ENCODE data around the gene ROR2.

The ROR2 gene

GRCh38 chr9:91710158-91710557 lies 239.9 kb downstream of the ROR2 start:
- no peak for DNase-seq

GRCh38 chr9:91705386-91705785 lies 244.6 kb downstream of the ROR2 start:
- DNase-seq, result no peak

DNA sequence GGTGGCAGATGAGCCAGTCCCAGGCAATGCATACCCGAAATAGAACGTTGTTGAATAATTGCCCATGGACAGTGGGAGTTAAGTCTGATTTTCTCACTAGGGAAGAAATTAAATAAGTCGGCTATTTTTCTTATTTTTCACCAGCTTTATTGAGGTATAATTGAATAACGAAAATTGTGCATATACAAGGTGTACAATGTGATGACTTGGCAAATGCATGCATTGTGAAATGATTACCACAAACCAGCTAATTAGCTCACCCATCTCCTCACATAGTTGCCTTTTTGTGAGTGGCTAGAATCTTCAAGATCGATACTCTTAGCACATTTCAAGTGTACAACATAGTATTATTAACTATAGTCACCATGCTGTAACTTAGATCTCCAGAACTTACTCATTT lies 249.6 kb downstream of the ROR2 start:
- DNase-seq, result no peak

DNA sequence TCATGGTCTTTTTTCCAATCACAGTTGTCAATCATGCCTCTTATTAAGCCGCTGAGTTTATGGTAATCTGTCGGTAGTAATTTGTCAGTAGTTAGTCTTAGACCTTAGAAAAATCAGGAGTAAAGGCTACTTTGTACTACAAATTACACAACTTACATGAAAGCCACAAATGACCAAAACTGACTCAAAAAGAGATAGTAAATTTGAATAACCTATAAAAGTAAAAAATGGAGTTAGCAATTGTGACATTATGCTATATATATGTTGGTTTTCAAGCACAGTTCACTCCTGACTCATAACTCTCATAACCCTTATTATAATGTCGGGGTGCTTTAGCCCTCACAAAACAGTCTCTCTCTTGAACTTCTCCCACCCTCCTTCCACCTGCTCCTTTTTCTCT lies 251.8 kb downstream of the ROR2 start:
- no peak for DNase-seq

- DNase-seq, result no peak
These were observed 252.8 kb downstream of the ROR2 start for GRCh38 chr9:91697201-91697600.

GRCh38 chr9:91694081-91694870 lies 255.8 kb downstream of the ROR2 start:
- DNase-seq, result no peak

DNA sequence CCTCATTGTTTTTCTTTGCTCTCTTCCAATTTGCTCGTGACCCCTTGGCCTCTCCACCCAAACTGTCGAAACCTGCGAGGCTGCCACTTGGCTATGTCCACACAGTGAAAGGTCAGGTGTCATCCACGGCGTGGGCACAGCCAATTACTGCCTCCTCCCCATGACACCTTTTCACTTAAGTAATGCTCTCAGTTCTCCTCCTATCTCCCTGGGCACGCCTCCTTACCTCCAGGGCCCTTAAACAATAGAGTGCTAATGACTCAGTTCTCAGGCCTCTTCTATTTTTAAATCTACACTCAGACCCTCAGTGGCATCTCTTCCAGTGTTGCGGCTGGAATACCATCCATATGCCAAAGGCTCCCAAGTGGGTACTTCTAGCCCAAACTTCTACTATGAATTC lies 256.8 kb downstream of the ROR2 start:
- no peak for DNase-seq

- DNase-seq, result no peak
These were observed 259.3 kb downstream of the ROR2 start for GRCh38 chr9:91690540-91691249.

- DNase-seq, result no peak
These were observed 261.0 kb downstream of the ROR2 start for GRCh38 chr9:91689006-91689405.

DNA sequence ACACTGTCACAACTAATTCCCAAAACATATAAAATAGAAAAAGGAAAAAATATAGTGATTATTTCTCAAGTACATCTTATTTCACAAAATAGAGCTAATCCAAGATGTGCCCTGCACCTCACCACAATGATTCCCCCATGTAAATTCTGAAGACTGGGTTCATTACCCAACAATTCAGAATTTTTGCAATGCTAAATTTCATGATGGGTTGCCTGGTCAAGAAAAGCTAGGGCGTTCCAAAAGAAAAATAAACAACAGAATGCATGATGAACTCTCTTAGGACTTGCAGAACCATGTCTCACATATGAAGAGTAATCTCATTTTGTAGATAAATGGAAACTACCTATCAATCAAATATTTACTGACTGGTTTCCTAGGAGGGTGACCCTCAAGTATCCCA lies 266.8 kb downstream of the ROR2 start:
- no peak for DNase-seq

GRCh38 chr9:91682806-91683205 lies 267.2 kb downstream of the ROR2 start:
- DNase-seq, result no peak

DNA sequence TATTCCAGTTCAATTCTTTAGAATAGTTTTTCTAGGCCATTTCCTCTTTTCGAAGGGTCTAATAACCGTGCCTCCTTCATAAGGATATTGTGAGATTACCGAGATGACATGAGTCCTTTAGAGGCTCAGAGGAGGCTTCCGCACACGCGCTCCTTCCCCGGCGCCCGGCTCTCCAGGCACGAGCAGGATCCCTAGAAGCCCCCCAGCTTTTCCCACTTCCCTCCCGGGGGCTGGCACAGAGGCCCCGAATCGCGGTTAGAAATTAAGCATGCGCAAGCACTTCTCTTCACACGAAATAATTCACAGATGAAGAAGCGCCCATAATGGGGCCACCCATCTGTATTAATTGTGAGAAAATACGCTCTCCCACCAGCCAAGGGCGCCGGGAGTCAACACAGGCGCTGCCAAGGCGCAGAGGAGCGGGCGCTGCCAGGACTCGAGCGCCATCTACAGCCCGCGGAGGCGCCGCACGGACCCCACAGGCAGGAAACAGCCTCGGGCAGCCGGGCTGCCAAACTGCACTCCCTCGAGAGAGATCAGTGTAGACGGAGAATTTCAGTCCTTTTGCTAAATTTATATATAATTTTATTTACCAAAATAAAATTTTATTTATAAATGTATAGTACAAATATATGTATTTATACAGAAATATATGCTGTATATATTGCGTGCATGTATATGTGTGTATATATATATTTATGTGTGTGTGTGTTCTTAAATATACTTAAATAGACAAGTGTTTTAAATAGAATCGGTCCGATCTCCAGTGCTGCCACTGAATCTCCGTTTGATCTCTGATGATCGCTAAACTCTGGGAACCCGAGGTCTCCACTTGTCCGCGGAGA lies 268.3 kb downstream of the ROR2 start:
- DNase-seq, result no peak

- DNase-seq, result no peak
These were observed 269.0 kb downstream of the ROR2 start for GRCh38 chr9:91680998-91681397.

- DNase-seq, result no peak
These were observed 269.9 kb downstream of the ROR2 start for GRCh38 chr9:91680106-91680505.

DNA sequence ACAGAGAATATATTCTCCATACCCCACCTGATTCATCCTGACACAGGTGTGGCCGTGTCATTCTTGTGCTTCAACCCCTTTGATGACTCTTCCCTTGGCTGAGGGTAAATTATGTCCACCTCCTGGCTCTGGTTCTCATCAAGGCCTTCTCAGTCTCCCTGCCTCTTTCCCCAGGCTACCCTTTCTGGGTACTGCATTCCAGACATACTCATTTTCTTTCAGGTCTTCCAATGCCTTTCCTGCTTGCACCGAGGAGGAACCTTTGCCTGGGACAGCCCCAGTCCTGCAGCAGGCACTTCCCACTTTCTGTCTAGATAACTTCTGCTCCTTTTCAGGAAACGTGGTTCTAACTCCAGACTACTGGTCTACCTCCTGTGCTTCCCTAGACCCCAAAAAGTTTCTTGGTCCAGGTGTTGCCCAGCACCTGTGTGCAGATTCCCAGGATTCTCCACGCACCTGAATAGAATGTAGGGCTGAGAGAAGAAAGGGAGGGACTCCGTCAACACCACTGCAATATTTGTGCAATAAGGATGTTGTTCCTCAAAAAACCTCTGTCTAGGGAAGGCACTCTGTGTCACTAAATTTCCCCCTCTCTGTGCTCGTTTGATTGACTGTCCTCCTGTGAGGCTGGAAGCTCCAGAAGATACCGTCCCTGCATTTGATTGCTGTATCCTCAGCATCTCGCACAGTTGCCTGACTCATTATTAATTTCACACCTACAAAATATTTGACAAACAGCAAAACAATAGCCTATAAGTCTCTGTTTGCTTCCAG lies 271.0 kb downstream of the ROR2 start:
- no peak for DNase-seq

- DNase-seq, result no peak
These were observed 272.1 kb downstream of the ROR2 start for GRCh38 chr9:91677822-91678436.

- DNase-seq, result no peak
These were observed 272.7 kb downstream of the ROR2 start for GRCh38 chr9:91677331-91677730.

DNA sequence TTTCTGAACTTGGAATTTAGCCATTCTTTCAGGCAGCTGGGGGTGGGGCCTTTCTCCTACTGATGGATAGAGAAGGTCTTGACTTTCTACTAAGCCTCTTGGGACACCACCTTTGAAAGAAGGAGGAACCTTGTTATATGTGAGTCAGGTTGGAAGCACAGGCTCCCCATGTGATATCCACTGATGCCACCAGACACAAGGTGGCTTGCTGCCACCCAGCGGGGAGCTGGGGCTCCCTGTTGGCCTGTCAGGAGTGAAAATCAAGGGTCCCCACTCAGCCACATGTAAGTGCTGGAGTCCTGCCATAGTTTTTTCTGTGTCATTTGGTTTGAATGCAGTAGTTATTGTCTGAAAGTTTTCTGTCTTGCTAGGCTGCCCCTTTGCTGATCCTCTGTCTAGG lies 274.0 kb downstream of the ROR2 start:
- no peak for DNase-seq

DNA sequence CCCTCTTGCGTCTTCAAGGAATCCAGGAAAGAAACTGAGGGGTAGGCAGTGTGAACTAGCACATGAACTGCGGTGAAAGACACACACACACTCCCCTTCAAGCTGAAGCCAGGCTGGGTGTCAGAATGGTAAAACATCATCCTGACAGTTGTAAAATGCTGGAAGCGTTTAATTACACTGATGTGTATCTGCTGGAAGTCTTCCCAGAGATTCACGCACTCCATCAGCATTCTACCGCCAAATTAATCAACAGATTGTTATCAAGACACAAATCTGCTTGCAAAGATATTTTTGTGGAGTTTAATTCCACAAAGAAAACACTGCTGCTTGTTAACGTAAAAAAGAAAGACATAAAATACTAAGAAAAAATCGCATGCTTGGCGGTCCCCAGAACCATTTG lies 285.4 kb downstream of the ROR2 start:
- no peak for DNase-seq

- no peak for DNase-seq
These were observed 286.2 kb downstream of the ROR2 start for GRCh38 chr9:91663858-91664257.

GRCh38 chr9:91661451-91661850 lies 288.6 kb downstream of the ROR2 start:
- no peak for DNase-seq

DNA sequence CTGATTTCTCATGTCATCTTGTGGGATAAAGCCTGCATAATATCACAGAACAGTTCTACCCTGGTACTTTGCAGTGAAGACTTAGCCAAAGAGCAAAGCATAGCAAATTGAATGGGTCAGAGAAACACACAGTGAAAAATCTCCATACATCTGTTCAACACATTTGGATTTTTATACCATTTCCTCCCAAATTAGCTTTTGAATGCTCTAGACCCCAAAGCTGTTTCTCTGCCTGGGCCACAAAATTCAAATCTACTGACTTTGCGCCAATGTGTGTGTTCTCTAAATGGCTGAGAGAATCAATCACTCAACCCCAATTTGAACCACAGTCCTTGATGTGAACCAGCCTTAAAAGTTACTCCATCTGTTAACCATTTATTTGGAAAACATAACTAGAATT lies 289.5 kb downstream of the ROR2 start:
- DNase-seq, result no peak

Measured in NCI-H1436 treated with DMSO at 0.1 percent for 48 hours (cell line).